PC-9 (cell line): ENCODE results near the gene CARMIL1. TPM values are rescaled to one million over a fixed set of nuclear protein-coding genes. Genes with fewer than 3 reads are reported as not detected.

Source experiments
- BruUV-seq: library from RNA; stranded (reverse); fragments of 400-500 nt; replicated peaks from 2 replicates; lab custom pipeline; 2021; lab: Mats Ljungman, UMichigan
- CTCF ChIA-PET: fragments of 300-600 bp; sonication (Branson Sonifier 250); formaldehyde crosslinking; loops from one replicate; lab custom pipeline; 2022; ENCODE audit warnings: antibody characterized with exemption; lab: Charles Lee
- POLR2A ChIA-PET: fragments of 300-600 bp; sonication (Branson Sonifier 250); formaldehyde crosslinking; loops from one replicate; lab custom pipeline; 2022; ENCODE audit warnings: antibody characterized with exemption; ENCODE audit not compliant: unreplicated experiment; lab: Charles Lee
- DNase-seq, 2 experiments: peaks; one replicate each; pipeline versions ENCODE4 v3.0.0 to v3.0.0-alpha.2; 2015 to 2022; ENCODE audit warnings: mixed read lengths in 1 of 2
- H2AFZ ChIP-seq: fragments of 200-600 bp; sonication (generic); 2 replicates; pipeline ENCODE4 v1.8.1; 2017; ENCODE audit warnings: antibody characterized with exemption
- H3F3A ChIP-seq: fragments of 200-600 bp; sonication (generic); 2 replicates; pipeline ENCODE4 v1.8.1; 2017; ENCODE audit warnings: antibody characterized with exemption, mild to moderate bottlenecking, low read depth; ENCODE audit not compliant: insufficient read depth
- H3K27ac ChIP-seq: fragments of 200-600 bp; sonication (generic); 2 replicates; pipeline ENCODE4 v1.6.1; 2016; ENCODE audit warnings: mixed run types
- H3K27me3 ChIP-seq: fragments of 200-600 bp; sonication (generic); 2 replicates; pipeline ENCODE4 v1.6.1; 2016; ENCODE audit warnings: low read depth, mixed run types; ENCODE audit not compliant: insufficient read depth
- H3K36me3 ChIP-seq: fragments of 200-600 bp; sonication (generic); 2 replicates; pipeline ENCODE4 v1.6.1; 2016; ENCODE audit warnings: low read depth, mixed run types
- H3K4me1 ChIP-seq: fragments of 200-600 bp; sonication (generic); replicated peaks from 2 replicates; pipeline ENCODE4 v1.6.1; 2016; ENCODE audit warnings: mixed run types; ENCODE audit not compliant: insufficient read depth
- H3K4me2 ChIP-seq: fragments of 200-600 bp; sonication (generic); 2 replicates; pipeline ENCODE4 v1.6.1; 2017; ENCODE audit warnings: mixed run types
- H3K4me3 ChIP-seq: fragments of 200-600 bp; sonication (generic); 2 replicates; pipeline ENCODE4 v1.6.1; 2016; ENCODE audit warnings: mixed run types
- H3K79me2 ChIP-seq: fragments of 200-600 bp; sonication (generic); 2 replicates; pipeline ENCODE4 v1.6.1; 2017; ENCODE audit warnings: low read depth, mixed run types
- H3K9me2 ChIP-seq: fragments of 200-600 bp; sonication (generic); 2 replicates; pipeline ENCODE4 v1.8.1; 2017; ENCODE audit warnings: mild to moderate bottlenecking; ENCODE audit not compliant: insufficient read depth
- H3K9me3 ChIP-seq: fragments of 200-600 bp; sonication (generic); 2 replicates; pipeline ENCODE4 v1.8.1; 2016; ENCODE audit warnings: low read depth; ENCODE audit not compliant: insufficient read depth
- H4K20me1 ChIP-seq: fragments of 200-600 bp; sonication (generic); 2 replicates; pipeline ENCODE4 v1.8.1; 2017; ENCODE audit not compliant: insufficient read depth
- CTCF ChIP-seq: fragments of 200-600 bp; sonication (generic); conservative IDR thresholded peaks from 2 replicates; pipeline ENCODE4 v1.6.1; 2017; ENCODE audit warnings: mixed run types, antibody characterized with exemption, mild to moderate bottlenecking, moderate library complexity
- EZH2 ChIP-seq: fragments of 200-600 bp; sonication (generic); IDR thresholded peaks from 2 replicates; pipeline ENCODE4 v1.8.0; 2017; ENCODE audit warnings: antibody characterized with exemption, low read depth
- intact Hi-C: fragments of 100-400 bp; cut with micrococcal nuclease; formaldehyde crosslinking; loops from one replicate; pipeline ENCODE4 v1.10.0; 2022; ENCODE audit not compliant: unreplicated experiment
- total RNA-seq: library from RNA; stranded (reverse); gene quantifications from 2 replicates; pipeline ENCODE4 v1.2.3, GENCODE V29; 2021

Gene CARMIL1
- total RNA-seq, 1 experiment from 2014 or later = 33.1 TPM

- intact Hi-C loops = no loop called here
- H3K9me2 ChIP-seq = no peaks in the 10 kb centered on the region
- no peaks in the 10 kb centered on the region for H3K36me3 ChIP-seq
- H3K4me2 ChIP-seq = no peak overlapping the region
- no peaks in the 10 kb centered on the region for H3K27me3 ChIP-seq
- TF ChIP-seq CTCF = no peak
- TF ChIP-seq EZH2 = no peak
- no peaks in the 10 kb centered on the region for H4K20me1 ChIP-seq
- ChIA-PET CTCF (no interaction called here), POLR2A (interaction anchor here (0.6 kb wide), 1 partner anchor 803 kb away, joined by 3 read pairs; no protein-coding TSS in a partner anchor)
- H3K27ac ChIP-seq = no peak overlapping the region
- no TSS peak for BruUV-seq
- DNase-seq = no peak
- no peak overlapping the region for H3K4me3 ChIP-seq
- H3K4me1 ChIP-seq = no peaks in the 10 kb centered on the region
- no peaks in the 10 kb centered on the region for H3F3A ChIP-seq
- H2AFZ ChIP-seq = no peak overlapping the region
- no peaks in the 10 kb centered on the region for H3K9me3 ChIP-seq
- no peaks in the 10 kb centered on the region for H3K79me2 ChIP-seq
Observed at GRCh38 chr6:25524542-25524941, 245.4 kb downstream of the CARMIL1 start.

GRCh38 chr6:25525078-25525477, 245.9 kb downstream of the CARMIL1 start:
- TF ChIP-seq CTCF (no peak), EZH2 (no peak)
- CTCF ChIA-PET = no interaction called here
- intact Hi-C loops = no loop called here
- H3K4me2 ChIP-seq = no peak overlapping the region
- BruUV-seq = no TSS peak
- no peak for DNase-seq
- no peaks in the 10 kb centered on the region for H3F3A ChIP-seq
- no peak overlapping the region for H2AFZ ChIP-seq
- no peak overlapping the region for H3K27ac ChIP-seq
- no peaks in the 10 kb centered on the region for H3K36me3 ChIP-seq
- H3K79me2 ChIP-seq = no peaks in the 10 kb centered on the region
- POLR2A ChIA-PET = no interaction called here
- H4K20me1 ChIP-seq = no peaks in the 10 kb centered on the region
- H3K4me3 ChIP-seq = no peak overlapping the region
- no peaks in the 10 kb centered on the region for H3K27me3 ChIP-seq
- H3K4me1 ChIP-seq = no peaks in the 10 kb centered on the region
- no peaks in the 10 kb centered on the region for H3K9me2 ChIP-seq
- no peaks in the 10 kb centered on the region for H3K9me3 ChIP-seq

GRCh38 chr6:25534942-25535631, 255.9 kb downstream of the CARMIL1 start:
- no TSS peak for BruUV-seq
- Histone ChIP-seq H3K79me2 (no peaks in the 10 kb centered on the region), H3K9me2 (no peaks in the 10 kb centered on the region), H3K4me1 (no peaks in the 10 kb centered on the region), H2AFZ (no peak overlapping the region), H3K9me3 (no peaks in the 10 kb centered on the region), H3K36me3 (no peaks in the 10 kb centered on the region), H4K20me1 (no peaks in the 10 kb centered on the region), H3K4me3 (no peak overlapping the region), H3K4me2 (no peak overlapping the region), H3F3A (no peaks in the 10 kb centered on the region), H3K27me3 (no peaks in the 10 kb centered on the region), H3K27ac (no peak overlapping the region)
- no peak for DNase-seq
- ChIA-PET POLR2A (no interaction called here), CTCF (no interaction called here)
- TF ChIP-seq EZH2 (no peak), CTCF (no peak)
- intact Hi-C loops = no loop called here
